ENCODE results near the gene ASIC4. TPM values are rescaled to one million over a fixed set of nuclear protein-coding genes. Genes with fewer than 3 reads are reported as not detected.
A peak's percentile ranks its signal among the peaks of the same experiment; 100 is the strongest.

Gene ASIC4
- total and polyA plus RNA-seq, 2 of the 13 experiments (the other 11 are each of a cell fraction or from before 2014, with no cell fraction given), result 0.03 TPM; not detected in 1

GRCh38 chr2:219576505-219577388 lies 62.5 kb downstream of the ASIC4 start (continued):
- TF ChIP-seq ZNF788 (CRISPR knock-in tag; IDR thresholded peaks at IDR 0.05; ENCODE audit: borderline replicate concordance) (peak; percentile 96; the same call in 1 of the 2 replicates), ZNF274 (CRISPR knock-in tag; IDR thresholded peaks at IDR 0.05) (0 out of 2 replicates have a peak, but pooled peaks have one; percentile 62), TRIM24 (CRISPR knock-in tag; IDR thresholded peaks at IDR 0.05) (peak; percentile 89), HMGA1 (CRISPR knock-in tag; conservative IDR thresholded peaks at IDR 0.05) (no peak), SSRP1 (CRISPR knock-in tag; IDR thresholded peaks at IDR 0.05) (peak; percentile 97), YEATS4 (CRISPR knock-in tag; IDR thresholded peaks at IDR 0.05; ENCODE audit: borderline replicate concordance) (peak; percentile 61; the same call in 1 of the 2 replicates), ZNF496 (CRISPR knock-in tag; IDR thresholded peaks at IDR 0.05; ENCODE audit: insufficient replicate concordance) (no peak), TEAD2 (CRISPR knock-in tag; IDR thresholded peaks at IDR 0.05) (no peak), ZNF878 (CRISPR knock-in tag; IDR thresholded peaks at IDR 0.05) (peak; percentile 95; the same call in 1 of the 2 replicates), HNF1A (IDR thresholded peaks at IDR 0.05; ENCODE audit: low read depth) (peak; percentile 80), HNF1A (CRISPR knock-in tag; IDR thresholded peaks at IDR 0.05; ENCODE audit: borderline replicate concordance) (peak; percentile 93; the same call in 1 of the 2 replicates), PATZ1 (CRISPR knock-in tag; IDR thresholded peaks at IDR 0.05) (peak; percentile 98), ZNF235 (CRISPR knock-in tag; IDR thresholded peaks at IDR 0.05; ENCODE audit: borderline replicate concordance) (peak; percentile 91; the same call in 1 of the 2 replicates), SP2 (CRISPR knock-in tag; IDR thresholded peaks at IDR 0.05) (no peak; the same call in 1 of the 2 replicates), KLF12 (CRISPR knock-in tag; IDR thresholded peaks at IDR 0.05; ENCODE audit: borderline replicate concordance) (no peak), PRDM15 (CRISPR knock-in tag; IDR thresholded peaks at IDR 0.05) (no peak), ZNF709 (CRISPR knock-in tag; IDR thresholded peaks at IDR 0.05) (peak; percentile 84; the same call in 1 of the 2 replicates), ZNF615 (CRISPR knock-in tag; IDR thresholded peaks at IDR 0.05; ENCODE audit: borderline replicate concordance) (peak; percentile 52; the same call in 1 of the 2 replicates), ZFP62 (CRISPR knock-in tag; IDR thresholded peaks at IDR 0.05) (no peak)

All from HepG2 (cell line).